DND-41 (cell line): ENCODE results near the gene TBC1D5.

Source experiments
- CTCF ChIP-seq: IDR thresholded peaks from 2 replicates; pipeline ENCODE4 v1.5.1; 2012; ENCODE audit warnings: borderline replicate concordance, low read length, moderate library complexity, mild to moderate bottlenecking; ENCODE audit not compliant: poor library complexity, severe bottlenecking; ENCODE audit errors: extremely low read depth
- EZH2 ChIP-seq: IDR thresholded peaks from 3 replicates; pipeline ENCODE4 v1.6.1; 2012; ENCODE audit warnings: borderline replicate concordance, low read depth, mild to moderate bottlenecking, moderate library complexity, low read length, inconsistent platforms; ENCODE audit not compliant: severe bottlenecking

- TF ChIP-seq EZH2 (no peak), CTCF (no peak)
These were observed 156.8 kb downstream of the TBC1D5 start for GRCh38 chr3:17585394-17586325.
